K562 (cell line): ENCODE data around the gene SLC25A11. TPM values are rescaled to one million over a fixed set of nuclear protein-coding genes. Genes with fewer than 3 reads are reported as not detected.
A peak's percentile ranks its signal among the peaks of the same experiment; 100 is the strongest.

ENCODE experiments used
- ARID4B ChIP-seq: sonication (generic); formaldehyde crosslinking; IDR thresholded peaks from 2 replicates; pipeline ENCODE4 v1.8.0; 2022; ENCODE audit warnings: mild to moderate bottlenecking, missing genetic modification reagents
- ATF7 ChIP-seq: fragments of 450-650 bp; IDR thresholded peaks from 2 replicates; pipeline ENCODE4 v1.7.1; 2014; ENCODE audit warnings: mild to moderate bottlenecking, moderate library complexity
- HDAC1 ChIP-seq, 2 experiments: fragments of 450-650 bp; IDR thresholded peaks; 2 replicates each; pipeline ENCODE4 v1.6.1; 2016 to 2017; ENCODE audit warnings: inconsistent platforms in 1 of 2, mild to moderate bottlenecking in 1 of 2, moderate library complexity in 1 of 2
- KHSRP ChIP-seq: fragments of 450-650 bp; IDR thresholded peaks from 2 replicates; pipeline ENCODE4 v1.6.1; 2017
- NR2C2 ChIP-seq, 2 experiments: fragments of 200-800 bp in 1 of 2; sonication (Bioruptor generic) in 1 of 2; sonication (generic) in 1 of 2; formaldehyde crosslinking in 1 of 2; IDR thresholded peaks; 2 replicates each; pipeline versions ENCODE4 v1.6.1 to v1.8.0; 2016 to 2022; ENCODE audit warnings: mild to moderate bottlenecking in 1 of 2, missing compliant biosample characterization in 1 of 2, missing genetic modification characterization in 1 of 2, missing genetic modification reagents in 1 of 2
- PURB ChIP-seq: sonication (generic); formaldehyde crosslinking; IDR thresholded peaks from 2 replicates; pipeline ENCODE4 v1.9.0; 2021; ENCODE audit warnings: low read depth, mild to moderate bottlenecking, missing genetic modification reagents
- RREB1 ChIP-seq: fragments of 250-450 bp; sonication (Bioruptor Pico); IDR thresholded peaks from 2 replicates; pipeline ENCODE4 v1.4.0; 2020
- SP1 ChIP-seq: sonication (generic); formaldehyde crosslinking; IDR thresholded peaks from 2 replicates; pipeline ENCODE4 v1.8.1; 2022; ENCODE audit warnings: mild to moderate bottlenecking, missing genetic modification reagents
- TARDBP ChIP-seq: fragments of 450-650 bp; IDR thresholded peaks from 2 replicates; pipeline ENCODE4 v1.6.1; 2016
- ZBTB43 ChIP-seq: sonication (generic); formaldehyde crosslinking; IDR thresholded peaks from 2 replicates; pipeline ENCODE4 v1.8.0; 2023; ENCODE audit warnings: mild to moderate bottlenecking, missing genetic modification reagents
- ZNF740 ChIP-seq, 3 experiments: fragments of 200-800 bp in 1 of 3; sonication (Bioruptor generic) in 1 of 3; sonication (generic) in 1 of 3; formaldehyde crosslinking in 1 of 3; IDR thresholded peaks; 2 replicates each; pipeline versions ENCODE4 v1.6.1 to v1.8.0; 2016 to 2022; ENCODE audit warnings: mild to moderate bottlenecking in 2 of 3, missing compliant biosample characterization in 2 of 3, missing genetic modification characterization in 2 of 3, missing genetic modification reagents in 1 of 3
- polyA plus RNA-seq, 8 experiments: library from polyadenylated mRNA; depleted of rRNA in 4 of 8; stranded (reverse) in 5 of 8; unstranded in 3 of 8; fragments of >200 nt; fragmentation: Nextera tagmentation in 2 of 8; fragmentation: Illumina TruSeq in 1 of 8; extraction: Ambion mirVana in 2 of 8; extraction: Trizol in 1 of 8; gene quantifications; 2 replicates each; pipeline versions ENCODE4 v1.2.1 to v1.2.3, GENCODE V29; 2011 to 2014; ENCODE audit warnings: inconsistent platforms in 1 of 8, missing spikeins in 1 of 8
- total RNA-seq, 7 experiments: library from RNA; depleted of rRNA in 6 of 7; stranded (reverse); fragments of >200 nt in 6 of 7; fragmentation: Illumina TruSeq in 2 of 7; extraction: Trizol in 2 of 7; gene quantifications; 2 replicates each; pipeline versions ENCODE4 v1.2.1 to v1.2.3, GENCODE V29; 2011 to 2021; ENCODE audit warnings: low replicate concordance in 1 of 7

Gene SLC25A11
- total and polyA plus RNA-seq, 9 of the 15 experiments (the other 6 are each of a cell fraction or from before 2014, with no cell fraction given): 3.1 to 56.7 (median 32.9) TPM

- TF ChIP-seq NR2C2 (CRISPR knock-in tag; IDR thresholded peaks at IDR 0.05): 0 out of 2 replicates have a peak, but pooled peaks have one; percentile 16
- TF ChIP-seq NR2C2 (tag; IDR thresholded peaks at IDR 0.05): no peak
- TF ChIP-seq ATF7: peak; percentile 67; the same call in 1 of the 2 replicates
- no peak for TF ChIP-seq ZBTB43 (CRISPR knock-in tag)
- TF ChIP-seq TARDBP: no peak
- TF ChIP-seq ZNF740 (CRISPR knock-in tag; IDR thresholded peaks at IDR 0.05): peak; percentile 82; the same call in 1 of the 2 replicates
- peak in 1 of 2 experiments; percentile 67; a peak in 2 of 4 replicates for TF ChIP-seq ZNF740 (tag; IDR thresholded peaks at IDR 0.05)
- TF ChIP-seq RREB1 (CRISPR knock-in tag): 0 out of 2 replicates have a peak, but pooled peaks have one; percentile 25
- peak in 1 of 2 experiments; percentile 28; a peak in 1 of 4 replicates for TF ChIP-seq HDAC1 (IDR thresholded peaks at IDR 0.05)
- TF ChIP-seq KHSRP: no peak
- peak; percentile 55 for TF ChIP-seq SP1
- TF ChIP-seq PURB (CRISPR knock-in tag): no peak
- TF ChIP-seq ARID4B (CRISPR knock-in tag): peak; percentile 85
Observed at GRCh38 chr17:4948166-4948930, 8.5 kb upstream of the SLC25A11 start, which contains the start of gene PFN1 (continued).
